NK-92 treated with Interleukin-12 subunit alpha and Interleukin-12 subunit beta, amount 100 ng/mL, for 24 hours (cell line): ENCODE measurements around the gene IL10.

ENCODE experiments used
- DNase-seq: peaks from one replicate; lab custom pipeline; 2025; lab: John Stamatoyannopoulos, UW

IL10 gene

DNA sequence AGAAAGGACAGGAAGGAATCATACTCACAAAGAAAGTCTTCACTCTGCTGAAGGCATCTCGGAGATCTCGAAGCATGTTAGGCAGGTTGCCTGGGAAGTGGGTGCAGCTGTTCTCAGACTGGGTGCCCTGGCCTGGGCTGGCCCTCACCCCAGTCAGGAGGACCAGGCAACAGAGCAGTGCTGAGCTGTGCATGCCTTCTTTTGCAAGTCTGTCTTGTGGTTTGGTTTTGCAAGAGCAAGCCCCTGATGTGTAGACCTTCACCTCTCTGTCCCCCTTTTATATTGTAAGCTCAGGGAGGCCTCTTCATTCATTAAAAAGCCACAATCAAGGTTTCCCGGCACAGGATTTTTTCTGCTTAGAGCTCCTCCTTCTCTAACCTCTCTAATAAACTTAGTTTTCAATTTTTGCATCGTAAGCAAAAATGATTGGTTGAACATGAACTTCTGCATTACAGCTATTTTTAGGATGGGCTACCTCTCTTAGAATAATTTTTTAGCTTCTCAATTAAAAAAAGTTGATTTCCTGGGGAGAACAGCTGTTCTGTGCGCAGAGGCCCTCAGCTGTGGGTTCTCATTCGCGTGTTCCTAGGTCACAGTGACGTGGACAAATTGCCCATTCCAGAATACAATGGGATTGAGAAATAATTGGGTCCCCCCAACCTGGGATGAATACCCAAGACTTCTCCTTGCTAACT, at the start of gene IL10:
IL10 (minus strand) TSS at position 252 of the 695 bp plus-strand sequence; CDS start at position 193, 59 bp downstream.
- peak; percentile 76 for DNase-seq

DNA sequence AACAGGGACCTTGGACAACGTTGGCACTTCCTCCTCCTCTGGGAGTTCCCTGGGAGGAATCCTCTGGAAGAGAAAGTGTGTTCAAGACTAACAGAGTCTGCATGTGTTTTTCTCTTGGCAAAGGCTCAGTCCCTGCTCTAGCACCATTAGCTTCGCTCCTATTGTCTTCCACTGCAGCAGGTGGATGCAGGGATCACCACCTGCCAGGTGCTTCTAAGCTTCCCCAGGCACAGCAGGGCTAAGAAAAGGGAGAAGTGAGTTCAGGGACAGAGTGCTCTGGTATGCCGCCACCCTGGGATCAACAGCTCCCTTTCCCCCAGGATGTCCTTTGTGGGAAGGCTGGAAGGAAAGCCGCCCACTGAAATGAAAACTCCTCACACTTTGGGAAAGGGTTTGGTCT, 49.2 kb upstream of the IL10 start:
- no peak for DNase-seq

DNA sequence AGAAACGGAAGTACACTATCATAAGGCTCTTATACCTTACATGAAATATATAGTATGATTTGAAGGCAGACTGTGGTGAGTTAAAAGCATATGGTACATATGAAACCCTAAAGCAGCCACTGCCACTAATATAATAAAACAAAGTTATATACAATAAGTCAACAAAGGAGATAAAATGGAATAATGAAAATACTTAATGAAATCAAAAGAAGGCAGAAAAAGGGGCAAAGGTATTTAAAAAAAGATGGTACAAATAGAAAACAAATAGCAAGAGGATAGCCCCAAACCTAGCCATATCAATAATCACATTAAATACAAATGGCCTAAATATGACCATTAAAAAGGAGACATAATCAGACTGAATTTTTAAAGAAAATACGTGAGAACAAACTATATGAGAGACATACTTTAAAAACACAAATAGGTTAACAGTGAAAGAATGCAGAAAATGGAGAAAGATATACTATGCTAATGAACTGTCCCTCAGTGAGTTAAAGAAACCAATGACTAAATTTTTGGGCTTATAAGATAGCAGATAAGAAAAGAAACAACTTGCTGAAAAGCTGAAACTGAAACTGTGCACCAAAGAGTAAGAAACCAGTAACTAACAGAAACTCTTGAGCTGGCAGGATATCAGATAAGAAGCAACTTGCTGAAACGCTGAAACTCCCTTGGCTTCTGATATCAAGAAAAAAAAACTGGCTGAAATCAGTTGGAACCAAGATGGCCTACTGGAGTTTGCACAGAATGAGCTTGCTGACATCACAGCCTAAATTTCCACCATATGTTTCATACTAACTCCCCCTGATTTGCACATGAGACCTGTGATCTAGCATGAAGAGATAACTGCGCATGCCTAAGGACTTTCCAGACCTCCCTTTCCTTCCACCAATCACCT, 44.3 kb upstream of the IL10 start:
- no peak for DNase-seq

DNA sequence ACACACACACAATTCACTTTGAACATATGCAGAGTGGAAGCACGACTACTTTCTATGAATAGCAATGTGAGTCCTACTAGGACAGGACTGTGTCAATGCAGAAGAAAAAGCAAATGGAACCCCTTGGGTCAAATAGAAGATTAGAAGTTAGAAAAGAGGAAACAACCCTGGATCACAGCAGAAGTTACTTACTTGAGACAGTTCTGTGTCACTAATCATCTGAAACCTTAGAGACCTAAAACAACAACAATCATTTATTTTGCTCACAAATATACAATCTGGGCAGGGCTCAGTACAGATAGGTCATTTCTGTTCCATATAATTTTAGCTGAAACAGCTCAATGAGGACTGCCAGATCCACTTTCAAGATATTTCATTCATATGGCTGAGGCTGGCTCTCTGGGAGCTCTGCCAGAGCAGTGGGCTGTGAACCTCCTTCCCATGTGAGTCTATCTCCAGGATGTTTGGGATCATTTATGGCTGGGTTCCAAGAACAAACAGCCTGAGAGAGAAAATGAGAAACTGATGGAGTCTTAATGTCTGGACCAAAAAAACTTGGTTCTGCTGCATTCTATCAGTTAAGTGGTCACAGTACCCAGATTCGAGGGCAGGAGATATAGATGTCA, 42.5 kb upstream of the IL10 start:
- no peak for DNase-seq

DNA sequence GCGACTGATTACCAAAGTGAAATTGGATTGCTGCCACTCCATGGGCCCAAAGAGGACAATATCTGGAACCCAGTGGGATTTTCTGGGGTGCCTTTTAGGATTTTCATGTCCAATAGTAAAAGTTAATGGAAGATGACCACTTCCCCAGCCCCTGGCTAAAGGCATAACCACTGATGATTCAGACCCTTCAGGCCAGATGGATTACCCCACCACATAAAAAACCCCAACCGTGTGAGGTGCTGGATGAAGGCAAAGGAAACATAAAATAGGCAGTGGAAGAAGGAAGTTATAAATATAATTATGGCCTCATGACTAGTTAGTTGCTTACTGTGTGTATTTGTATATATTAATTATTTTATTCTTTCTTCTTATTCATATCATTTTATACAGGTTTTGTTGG, 40.2 kb upstream of the IL10 start:
- no peak for DNase-seq

DNA sequence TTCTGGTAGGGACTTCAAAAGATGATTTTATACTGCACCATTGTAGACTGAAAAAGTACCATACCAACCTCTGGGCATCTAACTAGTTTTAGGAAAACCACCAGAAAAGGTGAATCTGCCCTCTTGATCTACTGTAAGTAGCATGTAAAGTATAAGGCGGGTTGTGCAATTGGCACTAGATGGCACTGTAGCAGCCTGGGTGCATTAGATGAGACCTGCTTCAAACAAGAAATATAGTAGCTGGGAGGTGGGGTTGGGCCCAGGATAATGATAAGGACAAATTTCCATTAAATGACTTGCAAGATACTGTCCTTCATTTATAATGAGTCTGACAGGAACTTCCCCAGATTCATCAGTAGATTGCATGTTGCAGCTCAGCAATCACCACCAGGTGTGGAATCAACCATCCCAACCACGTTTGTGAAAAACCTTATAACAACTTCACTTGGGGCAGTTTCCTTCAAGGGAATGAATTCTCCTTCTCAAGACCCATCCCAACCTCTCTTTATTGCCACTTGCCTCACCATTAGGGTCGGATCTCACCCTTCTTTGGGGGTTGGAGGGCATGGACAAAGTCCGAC, 37.3 kb upstream of the IL10 start:
- DNase-seq = no peak

DNA sequence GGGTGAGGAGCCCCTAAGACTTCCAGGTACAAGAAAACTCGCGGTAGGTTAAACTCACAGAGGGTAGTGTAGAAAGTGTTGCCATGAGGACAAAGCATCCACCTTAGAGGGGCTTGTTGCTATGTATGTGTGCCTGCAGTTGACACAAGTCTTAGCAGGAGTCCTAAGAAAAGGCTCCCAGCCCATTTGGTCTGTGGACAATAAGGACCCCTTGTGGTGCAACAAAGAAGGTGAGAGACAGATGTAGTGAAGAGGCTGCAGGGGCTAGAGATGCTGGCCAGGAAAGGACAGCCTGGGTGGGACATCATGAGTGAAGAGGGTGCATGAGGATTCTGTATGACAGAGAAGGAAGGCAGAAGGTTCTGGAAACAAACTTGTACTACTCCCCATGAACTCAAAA, 36.3 kb upstream of the IL10 start:
- DNase-seq = no peak

DNA sequence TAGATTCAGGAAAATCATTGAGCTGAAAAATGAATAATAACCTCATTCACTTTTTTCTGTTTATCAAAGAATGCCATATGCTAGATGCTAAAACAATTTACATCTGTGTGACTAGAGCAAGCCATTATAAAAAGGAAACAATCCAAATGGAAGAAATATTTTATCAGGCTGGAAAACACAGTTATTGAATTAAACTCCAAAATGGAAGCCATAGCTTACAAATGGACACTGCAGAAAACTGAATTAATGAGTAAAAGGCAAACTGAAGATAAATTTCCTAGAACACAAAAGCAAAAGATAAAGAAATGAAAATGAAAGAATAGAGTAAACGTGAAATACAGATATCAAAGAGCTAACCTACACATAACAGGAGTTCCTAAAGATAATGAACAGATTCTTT, 33.1 kb upstream of the IL10 start:
- no peak for DNase-seq

DNA sequence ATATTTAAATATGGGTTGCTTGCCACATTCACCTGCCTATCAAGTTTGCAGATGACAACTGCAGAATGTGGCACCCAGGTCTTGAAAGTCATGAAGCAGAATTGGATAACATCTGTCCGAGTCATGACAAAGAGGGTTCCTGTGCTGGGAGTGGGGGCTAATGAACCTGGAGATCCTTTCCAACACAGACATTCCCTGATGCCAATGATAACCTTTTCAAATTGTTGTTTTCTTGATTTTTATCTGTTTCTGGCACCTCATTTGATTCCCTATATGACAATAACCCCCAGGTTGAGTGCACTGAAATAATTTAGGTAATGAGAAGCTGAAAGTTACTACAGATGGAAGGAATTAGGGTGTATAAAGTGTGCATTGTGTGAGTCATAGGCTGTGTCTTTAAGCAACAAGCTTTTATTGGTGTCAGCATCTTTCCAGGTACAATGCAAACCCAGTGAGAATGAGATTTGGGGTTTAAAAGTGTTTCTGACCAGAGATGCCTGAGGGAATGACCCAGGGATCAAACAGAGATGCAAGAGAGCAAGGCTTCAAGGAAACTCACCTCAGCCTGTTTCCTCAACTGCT, 32.0 kb upstream of the IL10 start:
- DNase-seq = no peak

DNA sequence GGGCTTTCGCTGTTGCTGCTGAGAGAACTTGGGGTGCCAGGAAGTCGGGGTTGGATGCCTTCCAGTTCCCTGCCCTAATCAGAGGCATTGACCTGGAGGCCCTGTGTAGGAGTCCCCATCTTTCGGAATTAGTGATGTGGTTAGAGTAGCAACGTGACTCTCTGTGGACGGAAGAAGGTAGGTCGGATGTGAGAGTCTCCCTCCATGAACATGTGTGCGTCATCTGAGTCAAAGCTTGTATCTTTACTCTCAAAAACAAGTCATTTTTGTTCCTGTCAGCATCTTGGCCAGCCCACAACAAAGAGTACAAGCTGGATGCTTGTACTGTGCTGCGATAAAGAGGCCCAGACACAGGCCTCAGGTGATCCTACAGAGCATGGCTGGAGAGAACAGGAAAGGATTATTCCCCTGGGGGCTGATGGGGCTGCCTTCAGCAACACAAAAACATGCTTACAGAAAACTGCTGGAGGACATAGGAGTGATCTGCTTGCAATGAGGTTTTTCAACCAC, 31.0 kb upstream of the IL10 start:
- DNase-seq = no peak

DNA sequence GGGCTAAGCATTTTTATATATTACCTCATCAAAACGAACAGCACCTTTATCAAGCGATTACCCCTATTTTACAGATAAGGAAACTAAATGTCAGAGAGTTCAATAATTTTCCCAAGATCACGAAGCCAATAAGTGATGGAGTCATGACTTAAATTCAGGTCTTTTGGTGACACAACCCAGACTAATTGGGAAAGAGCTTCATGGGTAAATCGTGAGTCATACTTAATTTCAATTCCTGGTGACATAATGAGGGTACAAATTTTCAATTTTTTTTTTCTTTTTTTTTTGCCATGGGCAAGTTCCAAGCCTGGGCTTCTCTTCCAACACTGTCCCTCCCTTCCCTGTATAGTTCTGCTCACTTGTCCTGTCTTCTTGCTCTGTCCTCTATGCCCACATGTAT, 30.1 kb upstream of the IL10 start:
- DNase-seq = no peak

DNA sequence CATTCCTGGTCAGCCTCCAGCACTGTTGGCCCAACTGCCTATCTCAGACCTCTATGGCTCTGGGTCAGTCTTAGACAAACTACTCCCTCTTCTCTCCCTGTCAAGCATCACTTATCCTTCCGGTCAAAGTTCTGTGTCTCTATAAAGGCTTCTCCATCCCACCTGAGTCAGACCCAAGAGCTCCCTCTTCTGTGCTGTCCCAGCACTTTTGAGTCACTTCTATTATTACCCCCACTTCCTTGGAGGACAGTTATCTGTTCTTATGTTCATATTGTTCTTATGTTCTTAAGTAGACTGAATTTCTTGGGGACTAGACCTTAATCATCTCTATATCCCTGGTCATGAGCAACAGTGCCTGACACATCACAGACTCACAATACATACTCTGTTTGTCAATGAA, 29.2 kb upstream of the IL10 start:
- no peak for DNase-seq

DNA sequence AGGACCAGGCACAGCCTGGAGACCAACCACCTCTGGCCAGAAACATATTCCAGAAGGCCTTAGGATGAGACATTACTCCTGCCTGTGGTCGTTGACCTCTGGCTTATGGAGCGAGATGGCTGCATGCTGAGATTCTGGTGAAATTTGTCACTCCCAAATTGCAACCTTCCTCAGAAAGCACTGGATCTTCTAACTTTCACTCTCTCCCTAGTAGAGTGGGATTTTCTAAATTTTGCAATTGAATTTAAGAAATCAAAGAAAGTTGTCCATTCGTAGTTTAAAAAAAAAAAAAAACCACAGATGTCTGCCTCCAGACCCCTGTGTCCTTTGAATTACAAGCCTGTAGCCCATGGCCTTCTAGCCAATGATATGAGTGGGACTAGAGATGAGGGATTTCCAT, 28.6 kb upstream of the IL10 start:
- DNase-seq = no peak

DNA sequence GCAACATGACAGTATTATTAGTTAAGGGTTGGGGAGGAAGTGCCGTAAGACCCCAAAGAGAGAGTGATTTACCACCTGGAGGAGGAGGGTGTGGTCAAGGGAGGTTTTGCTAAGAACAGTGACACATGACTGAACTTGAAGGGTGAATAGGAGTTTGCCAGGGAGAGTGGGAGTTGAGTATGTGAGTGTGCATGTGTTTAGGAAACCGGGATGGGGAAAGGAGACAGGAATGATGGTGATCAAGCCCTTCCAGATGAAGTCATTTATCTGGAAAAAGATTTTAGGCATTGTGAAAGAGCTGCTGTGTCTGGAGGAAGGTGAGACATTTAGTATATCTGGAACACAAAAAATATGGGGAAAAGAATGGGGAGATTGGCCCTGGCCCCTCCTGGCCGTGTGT, 28.1 kb upstream of the IL10 start:
- no peak for DNase-seq

DNA sequence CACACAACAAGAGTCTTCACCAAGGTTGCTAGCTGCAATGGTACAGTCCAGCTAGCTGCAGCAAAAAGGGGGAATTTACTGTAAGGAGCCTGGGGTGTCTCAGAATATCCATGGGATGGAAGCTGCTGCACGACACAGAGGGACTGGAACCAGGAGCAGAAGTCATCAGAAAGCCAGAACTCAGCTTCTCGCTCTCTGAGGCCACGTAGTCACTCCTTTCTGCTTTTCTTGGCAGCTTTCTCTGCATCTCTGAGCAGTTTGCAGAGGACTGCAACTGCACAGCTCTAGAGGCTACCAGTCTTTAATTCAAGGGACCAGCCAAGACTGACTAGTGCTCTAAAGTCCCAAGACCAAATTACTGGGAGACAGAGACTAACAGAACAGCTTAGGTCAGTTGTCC, 27.0 kb upstream of the IL10 start:
- DNase-seq = no peak

DNA sequence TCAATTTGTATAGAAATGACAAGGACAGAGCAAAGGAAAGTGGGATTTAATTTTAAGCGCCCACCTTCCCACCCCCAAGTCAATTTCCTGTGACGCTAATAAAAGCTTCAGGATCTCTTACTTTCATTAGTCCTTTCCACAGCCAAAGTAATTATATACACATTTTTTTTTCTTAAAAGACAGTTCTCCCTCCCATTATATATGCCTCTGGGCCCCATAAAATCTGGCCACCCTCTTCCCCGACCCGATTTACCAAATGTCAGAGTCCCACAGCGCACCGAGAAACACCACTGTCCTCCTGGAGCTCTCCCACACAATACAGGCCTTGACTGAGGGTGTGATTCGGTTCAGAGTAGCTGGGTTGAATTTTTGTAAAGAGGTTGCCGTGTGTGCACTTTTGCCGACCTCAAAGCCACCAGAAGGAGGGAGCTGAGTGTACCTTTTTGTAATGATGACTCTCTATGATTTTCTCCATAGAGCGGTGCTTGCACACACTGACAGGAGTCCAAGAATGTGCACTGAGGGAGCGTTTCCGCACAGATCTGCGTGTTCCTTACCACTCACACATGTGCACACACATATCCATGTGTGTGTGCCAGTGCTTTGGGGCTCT, 26.2 kb upstream of the IL10 start:
- DNase-seq = no peak

DNA sequence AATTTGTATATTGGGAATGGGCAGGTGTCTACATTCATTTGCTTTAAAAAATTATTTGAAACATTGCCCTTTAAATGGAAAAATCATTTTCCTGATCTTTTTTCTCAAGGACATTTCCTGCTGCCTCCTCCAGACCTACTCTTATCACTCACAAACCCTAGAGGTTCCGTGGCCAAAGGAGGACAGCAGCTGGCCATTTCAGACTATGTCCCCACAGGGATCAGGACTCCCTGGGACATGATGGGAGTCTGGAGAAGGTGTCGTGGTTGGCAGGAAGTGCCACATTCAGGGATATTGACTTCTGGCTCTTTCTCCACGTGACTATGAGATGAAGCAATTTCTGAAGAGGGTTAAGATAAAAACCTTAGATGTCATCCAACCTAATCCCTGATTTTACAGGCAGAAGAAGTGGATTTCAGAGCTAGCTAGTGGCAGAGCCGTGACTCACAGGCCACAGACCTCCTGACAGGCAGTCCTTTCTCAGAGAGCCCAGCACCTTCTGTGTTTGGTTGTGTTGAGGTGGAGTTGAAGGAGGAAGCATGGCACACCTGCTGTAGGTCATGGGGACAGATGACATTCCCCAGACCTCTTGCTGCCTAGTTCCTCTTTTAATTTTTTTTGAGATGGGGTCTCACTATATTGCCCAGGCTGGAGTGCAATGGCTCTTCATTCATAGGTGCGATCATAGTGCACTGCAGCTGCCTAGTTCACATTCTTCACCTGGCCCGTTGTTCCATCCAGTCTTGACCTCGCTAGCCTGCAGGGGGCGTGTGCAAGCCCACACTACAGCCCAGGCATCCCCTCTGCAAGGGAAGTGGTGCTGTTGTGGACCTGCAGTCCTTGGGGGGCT, 25.5 kb upstream of the IL10 start:
- DNase-seq = no peak

DNA sequence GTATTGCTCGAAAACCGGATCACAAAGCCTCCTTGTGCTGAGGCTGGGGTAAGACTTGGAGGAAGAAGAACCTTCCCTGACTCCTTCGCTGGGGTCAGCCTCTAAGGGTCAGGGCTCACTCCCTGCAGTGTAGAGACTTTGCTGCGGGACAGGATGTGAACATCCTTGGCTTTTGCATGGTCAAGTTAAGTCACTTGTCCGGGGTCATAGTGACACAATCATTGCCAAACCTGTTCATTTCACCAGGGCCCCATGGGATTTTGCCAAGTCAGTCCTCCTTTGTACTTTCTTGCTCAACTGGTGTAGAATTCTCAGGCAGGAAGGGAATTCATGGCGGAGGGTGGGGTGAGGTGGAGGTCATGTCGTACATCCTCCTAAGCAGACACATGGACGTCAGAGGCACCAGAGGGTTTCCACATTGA, 24.7 kb upstream of the IL10 start:
- no peak for DNase-seq

DNA sequence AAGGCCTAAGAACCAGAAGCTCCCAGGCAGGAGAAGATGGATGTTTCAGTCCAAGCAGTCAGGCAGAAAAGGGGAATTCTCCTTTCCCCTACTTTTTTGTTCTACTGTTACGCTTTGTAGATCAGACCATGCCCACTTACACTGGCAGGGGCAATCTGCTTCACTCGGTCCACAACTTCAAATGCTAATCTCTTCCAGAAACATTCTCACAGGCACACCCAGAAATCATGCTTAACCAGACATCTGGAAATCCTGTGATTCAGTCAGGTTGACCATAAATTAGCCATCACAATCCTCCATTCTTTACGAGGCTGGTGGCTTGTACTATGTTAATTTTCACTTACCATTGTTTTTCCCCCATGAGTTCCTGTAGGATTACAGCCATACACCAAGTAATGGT, 23.8 kb upstream of the IL10 start:
- DNase-seq = no peak

DNA sequence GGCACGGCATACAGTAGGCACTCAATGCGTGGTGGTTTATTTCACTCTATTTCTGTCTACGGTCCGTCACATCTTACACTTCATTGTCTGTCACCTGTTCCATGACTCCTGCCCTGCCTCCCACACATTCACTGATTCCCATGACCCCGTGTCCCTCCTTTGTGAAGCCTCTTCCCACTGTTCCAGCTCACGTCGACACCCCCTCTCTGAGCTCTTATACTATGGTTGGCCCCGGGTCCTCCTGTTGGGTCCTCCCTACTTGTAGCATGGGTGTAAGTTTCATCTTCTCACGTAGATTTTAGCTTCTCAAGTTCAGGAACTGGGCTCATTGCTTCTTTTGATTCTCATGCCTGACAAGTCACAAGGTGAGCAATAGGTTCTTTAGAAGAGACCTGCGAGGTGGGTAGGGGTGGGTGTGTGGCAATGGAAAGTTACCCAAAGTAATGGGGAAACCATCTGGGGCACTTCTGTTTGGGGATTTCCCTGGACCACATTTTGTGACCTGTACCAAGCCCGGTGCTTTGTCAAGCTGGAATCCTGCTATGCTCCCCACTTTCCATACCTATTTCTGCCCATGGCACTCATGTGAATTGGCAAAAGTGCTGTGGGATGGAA, 22.1 kb upstream of the IL10 start:
- peak; percentile 33 for DNase-seq
